Measurements from ENCODE around the gene SRD5A1.

- TF ChIP-seq CTCF (IDR thresholded peaks at IDR 0.05) (no peak), POLR2A (IDR thresholded peaks at IDR 0.05) (no peak)
These were observed 28.3 kb upstream of the SRD5A1 start for GRCh38 chr5:6604946-6605345.

Data from adrenal gland (tissue), 5 donors.